22Rv1 (cell line): ENCODE results near the gene MAGI2.

Source experiments
- ZFX ChIP-seq: fragments of 450-650 bp; IDR thresholded peaks from 2 replicates; pipeline ENCODE4 v1.6.1; 2017; ENCODE audit warnings: antibody characterized with exemption, borderline replicate concordance
- TF ChIP-seq, protein P1 (sequence below): fragments of 450-650 bp; IDR thresholded peaks from 2 replicates; pipeline ENCODE4 v1.5.1; 2017; ENCODE audit warnings: mild to moderate bottlenecking

- TF ChIP-seq, protein P1, sequence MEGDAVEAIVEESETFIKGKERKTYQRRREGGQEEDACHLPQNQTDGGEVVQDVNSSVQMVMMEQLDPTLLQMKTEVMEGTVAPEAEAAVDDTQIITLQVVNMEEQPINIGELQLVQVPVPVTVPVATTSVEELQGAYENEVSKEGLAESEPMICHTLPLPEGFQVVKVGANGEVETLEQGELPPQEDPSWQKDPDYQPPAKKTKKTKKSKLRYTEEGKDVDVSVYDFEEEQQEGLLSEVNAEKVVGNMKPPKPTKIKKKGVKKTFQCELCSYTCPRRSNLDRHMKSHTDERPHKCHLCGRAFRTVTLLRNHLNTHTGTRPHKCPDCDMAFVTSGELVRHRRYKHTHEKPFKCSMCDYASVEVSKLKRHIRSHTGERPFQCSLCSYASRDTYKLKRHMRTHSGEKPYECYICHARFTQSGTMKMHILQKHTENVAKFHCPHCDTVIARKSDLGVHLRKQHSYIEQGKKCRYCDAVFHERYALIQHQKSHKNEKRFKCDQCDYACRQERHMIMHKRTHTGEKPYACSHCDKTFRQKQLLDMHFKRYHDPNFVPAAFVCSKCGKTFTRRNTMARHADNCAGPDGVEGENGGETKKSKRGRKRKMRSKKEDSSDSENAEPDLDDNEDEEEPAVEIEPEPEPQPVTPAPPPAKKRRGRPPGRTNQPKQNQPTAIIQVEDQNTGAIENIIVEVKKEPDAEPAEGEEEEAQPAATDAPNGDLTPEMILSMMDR = no peak
- no peak for TF ChIP-seq ZFX
These were observed 1138.3 kb downstream of the MAGI2 start for GRCh38 chr7:78315119-78315518.
